Activated CD4-positive, alpha-beta T cell treated with anti-CD3 and anti-CD28 coated beads for 36 hours (primary cell): ENCODE measurements around the gene MAP10. TPM values are rescaled to one million over a fixed set of nuclear protein-coding genes. Genes with fewer than 3 reads are reported as not detected.

Source experiments
- ATAC-seq: fragments of 200-7000 bp; cut with Tn5 transposase; one replicate; pipeline ENCODE4 v1.10.0; 2021; ENCODE audit warnings: mild to moderate bottlenecking, moderate library complexity
- CTCF ChIA-PET: fragments of 350-600 bp; sonication (Branson Sonifier 250); formaldehyde crosslinking; loops from one replicate; lab custom pipeline; 2021; ENCODE audit warnings: antibody characterized with exemption; lab: Charles Lee
- POLR2A ChIA-PET: fragments of 350-600 bp; sonication (Branson Sonifier 250); formaldehyde crosslinking; loops from one replicate; lab custom pipeline; 2021; ENCODE audit warnings: antibody characterized with exemption, inconsistent platforms; lab: Charles Lee
- DNase-seq: peaks from one replicate; pipeline ENCODE4 v3.0.0-alpha.2; 2020
- H3K27ac Mint-ChIP-seq: one replicate; pipeline ENCODE4 v1.8.0; 2021; ENCODE audit warnings: mixed read lengths
- H3K27me3 Mint-ChIP-seq: one replicate; pipeline ENCODE4 v1.8.0; 2021; ENCODE audit warnings: mixed read lengths
- H3K36me3 Mint-ChIP-seq: one replicate; pipeline ENCODE4 v1.8.0; 2021; ENCODE audit warnings: low read depth, mixed read lengths
- H3K4me1 Mint-ChIP-seq: one replicate; pipeline ENCODE4 v1.8.0; 2021; ENCODE audit warnings: mixed read lengths
- H3K4me3 Mint-ChIP-seq: one replicate; pipeline ENCODE4 v1.8.0; 2021; ENCODE audit warnings: mild to moderate bottlenecking, moderate library complexity, mixed read lengths
- H3K9me3 Mint-ChIP-seq: one replicate; pipeline ENCODE4 v1.8.0; 2021; ENCODE audit warnings: low read depth, mixed read lengths
- intact Hi-C, 2 experiments: fragments of 100-400 bp; cut with DNase I in 1 of 2; cut with micrococcal nuclease in 1 of 2; formaldehyde crosslinking; loops; one replicate each; pipeline versions ENCODE4 v1.14.2 to v1.15.1; 2022 to 2024; cut with DNase I, micrococcal nuclease
- total RNA-seq, 2 experiments: library from RNA; stranded (reverse); gene quantifications; one replicate each; pipeline ENCODE4 v1.2.3, GENCODE V29; 2021

MAP10 gene
- total RNA-seq, result 1 to 10 TPM; 1.4 to 1.5 TPM

DNA sequence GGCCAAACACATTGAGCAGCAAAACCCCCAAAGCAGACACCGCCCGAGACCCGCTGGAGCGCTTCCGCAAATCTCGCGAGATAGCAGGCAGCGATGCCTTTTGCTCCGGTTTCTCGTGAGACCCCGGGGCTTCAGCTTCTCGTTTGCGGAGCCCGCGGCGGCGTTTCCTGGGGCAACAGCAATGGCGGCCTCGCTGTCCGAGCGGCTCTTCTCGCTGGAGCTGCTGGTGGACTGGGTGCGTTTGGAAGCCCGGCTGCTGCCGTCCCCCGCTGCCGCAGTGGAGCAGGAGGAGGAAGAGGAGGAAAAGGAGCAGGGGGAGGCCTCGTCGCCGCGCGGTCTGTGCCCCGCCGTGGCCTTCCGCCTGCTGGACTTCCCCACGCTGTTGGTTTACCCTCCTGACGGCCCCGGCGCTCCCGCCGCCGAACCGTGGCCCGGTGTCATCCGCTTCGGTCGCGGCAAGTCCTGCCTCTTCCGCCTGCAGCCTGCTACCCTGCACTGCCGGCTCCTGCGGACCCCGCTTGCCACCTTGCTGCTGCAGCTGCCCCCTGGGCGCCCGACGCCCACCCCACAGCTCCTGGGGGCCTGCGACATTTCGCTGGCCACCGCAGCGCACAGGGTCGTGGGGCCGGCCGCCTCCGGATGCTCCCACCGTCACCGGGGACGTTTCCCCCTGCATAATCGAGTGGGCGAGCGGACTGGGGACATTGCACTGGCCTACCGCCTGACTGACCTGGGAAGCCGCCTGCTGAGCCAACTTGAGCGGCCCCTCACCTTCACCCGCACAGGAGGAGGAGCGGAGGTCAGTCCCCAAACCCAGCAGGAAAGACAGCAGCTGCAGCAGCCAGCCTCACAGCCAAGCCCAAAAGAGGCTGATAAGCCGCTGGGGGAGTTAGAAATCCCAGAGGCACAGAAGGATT is at the start of gene MAP10:
TSS of gene MAP10 (plus strand) at position 148 of the 917 bp plus-strand sequence. CDS start at position 182, 34 bp downstream.
- CTCF ChIA-PET, result interaction anchor here (1.1 kb wide), 1 partner anchor 146 kb away, joined by 3 read pairs; no protein-coding TSS in a partner anchor
- Mint-ChIP-seq H3K9me3 (peaks cover 24% of the 10 kb centered on the region), H3K36me3 (peaks cover 14% of the 10 kb centered on the region), H3K4me1 (peaks cover 23% of the 10 kb centered on the region), H3K4me3 (peak within 1 kb of the TSS; percentile 79), H3K27me3 (peaks cover 3% of the 10 kb centered on the region), H3K27ac (peak within 1 kb of the TSS; percentile 86)
- ATAC-seq (peak; percentile 92), DNase-seq (peak; percentile 89)
- POLR2A ChIA-PET, result interaction anchor here (0.7 kb wide), 1 partner anchor 1142 kb away, joined by 3 read pairs; no protein-coding TSS in a partner anchor
- intact Hi-C loops, result loop anchor here (1.0 to 10.0 kb wide), 4 partner anchors 139 to 175 kb away; partner anchors contain the start of genes SIPA1L2 (in 2 of the 2) and NTPCR (in 1 of the 2)

GRCh38 chr1:232764458-232765251 is 40.6 kb upstream of the MAP10 start:
- peaks cover 10% of the 10 kb centered on the region for H3K9me3 Mint-ChIP-seq
- no peak overlapping the region for H3K4me3 Mint-ChIP-seq
- DNase-seq, result no peak
- H3K4me1 Mint-ChIP-seq, result peaks cover 3% of the 10 kb centered on the region
- POLR2A ChIA-PET, result no interaction called here
- no peak overlapping the region for H3K27ac Mint-ChIP-seq
- ATAC-seq, result no peak
- H3K36me3 Mint-ChIP-seq, result no peaks in the 10 kb centered on the region
- peaks cover 4% of the 10 kb centered on the region for H3K27me3 Mint-ChIP-seq
- CTCF ChIA-PET, result no interaction called here
- intact Hi-C loops, result no loop called here

GRCh38 chr1:232765542-232765941 is 39.7 kb upstream of the MAP10 start:
- H3K4me1 Mint-ChIP-seq, result peaks cover 3% of the 10 kb centered on the region

DNA sequence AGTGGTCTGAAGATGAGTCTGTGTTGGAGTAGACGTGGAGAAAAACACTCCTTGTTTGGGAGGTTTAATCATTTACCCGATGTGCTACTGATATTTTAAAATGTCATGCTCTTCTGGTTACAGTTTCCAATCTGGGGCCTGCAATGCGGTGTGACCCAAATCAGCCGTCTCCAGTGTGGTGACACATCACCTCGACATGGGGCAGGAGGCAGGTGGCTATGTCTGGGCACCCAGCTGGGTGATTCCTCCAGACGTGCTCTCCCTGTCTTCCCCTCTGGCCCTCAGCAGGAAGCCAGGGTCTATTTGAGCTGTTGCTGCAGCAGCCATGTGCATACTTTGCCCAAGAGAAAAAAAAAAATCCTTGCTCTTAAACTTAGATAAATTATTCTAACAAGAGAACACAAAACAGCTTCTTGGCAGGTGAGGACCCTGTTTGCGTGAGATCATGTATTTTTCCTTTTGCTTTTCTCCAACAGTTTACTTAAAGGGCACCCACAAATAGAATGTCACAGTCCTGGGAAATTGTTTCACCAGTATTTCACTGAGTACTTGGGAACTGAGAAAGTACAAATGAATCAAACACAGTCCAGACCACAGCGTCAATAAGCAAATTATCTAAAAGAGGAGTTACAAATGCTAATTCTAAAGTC is 38.9 kb upstream of the MAP10 start:
- Mint-ChIP-seq H3K4me3 (no peak overlapping the region), H3K27ac (no peak overlapping the region), H3K9me3 (peaks cover 10% of the 10 kb centered on the region), H3K36me3 (no peaks in the 10 kb centered on the region), H3K4me1 (peaks cover 3% of the 10 kb centered on the region), H3K27me3 (peaks cover 4% of the 10 kb centered on the region)
- ATAC-seq, result no peak
- no peak for DNase-seq
- ChIA-PET POLR2A (no interaction called here), CTCF (no interaction called here)
- intact Hi-C loops, result no loop called here

More at GRCh38 chr1:232765542-232765941, 39.7 kb upstream of the MAP10 start:
- POLR2A ChIA-PET, result no interaction called here
- ATAC-seq (no peak), DNase-seq (no peak)
- Mint-ChIP-seq H3K4me3 (no peak overlapping the region), H3K9me3 (peaks cover 10% of the 10 kb centered on the region), H3K27me3 (peaks cover 4% of the 10 kb centered on the region), H3K27ac (no peak overlapping the region), H3K36me3 (no peaks in the 10 kb centered on the region)
- CTCF ChIA-PET, result no interaction called here
- intact Hi-C loops, result no loop called here

DNA sequence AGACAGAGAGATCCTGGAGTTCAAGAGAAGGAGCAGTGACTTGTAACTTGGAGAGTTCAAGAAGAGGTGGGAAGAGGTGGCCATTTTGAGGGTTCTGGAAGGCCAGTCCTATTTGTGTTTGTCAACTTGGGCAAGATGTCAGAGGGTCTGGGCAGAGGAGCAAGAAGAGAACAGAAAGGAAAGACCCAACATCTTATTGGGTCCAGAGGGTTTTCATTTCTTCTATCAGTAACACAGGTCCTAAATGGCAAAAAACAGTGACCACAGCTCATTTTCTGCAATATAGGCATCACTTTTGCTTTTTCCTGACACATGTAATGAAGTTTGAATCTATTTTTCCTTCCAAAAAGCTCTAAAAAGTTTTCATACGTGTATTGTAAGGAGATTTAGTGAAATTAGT is 38.3 kb upstream of the MAP10 start:
- no peak for ATAC-seq
- DNase-seq, result no peak
- H3K27me3 Mint-ChIP-seq, result peaks cover 4% of the 10 kb centered on the region
- no peaks in the 10 kb centered on the region for H3K36me3 Mint-ChIP-seq
- H3K4me3 Mint-ChIP-seq, result no peak overlapping the region
- H3K27ac Mint-ChIP-seq, result no peak overlapping the region
- CTCF ChIA-PET, result no interaction called here
- H3K4me1 Mint-ChIP-seq, result peaks cover 3% of the 10 kb centered on the region
- POLR2A ChIA-PET, result no interaction called here
- H3K9me3 Mint-ChIP-seq, result peaks cover 10% of the 10 kb centered on the region
- intact Hi-C loops, result no loop called here

DNA sequence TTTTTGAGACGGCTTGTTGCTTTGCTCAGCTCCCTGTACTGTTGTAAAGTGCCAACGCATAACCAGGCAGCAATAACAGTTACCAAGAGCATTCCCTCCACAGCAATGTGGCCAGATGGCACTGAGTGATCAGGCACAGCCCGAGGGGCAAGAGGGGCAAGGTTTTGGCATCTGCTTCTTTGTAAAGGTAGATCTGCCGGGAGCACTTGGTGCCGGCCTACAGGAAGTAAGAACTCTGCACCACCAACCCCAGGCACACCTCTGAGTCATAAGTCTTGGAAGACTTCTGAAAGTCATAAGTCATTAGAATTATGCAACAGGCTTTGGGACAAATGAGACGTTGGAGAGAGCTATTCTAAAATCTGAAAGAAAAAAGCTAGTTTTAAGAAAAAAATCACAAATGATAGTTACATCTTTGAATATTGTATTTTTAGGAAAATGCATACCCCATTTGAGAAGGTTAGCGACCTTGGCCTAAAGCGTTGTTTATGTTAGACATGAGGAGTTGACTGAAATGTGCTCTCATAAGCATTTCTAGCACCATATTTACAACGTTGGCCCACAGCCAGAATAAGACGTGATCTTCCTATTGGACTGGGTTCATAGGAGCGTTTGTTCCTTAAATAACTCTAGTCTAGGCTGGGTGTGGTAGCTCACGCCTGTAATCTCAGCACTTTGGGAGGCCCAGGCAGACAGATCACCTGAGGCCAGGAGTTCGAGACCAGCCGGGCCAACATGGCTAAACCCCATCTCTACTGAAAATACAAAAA is 37.7 kb upstream of the MAP10 start:
- H3K36me3 Mint-ChIP-seq, result no peaks in the 10 kb centered on the region
- CTCF ChIA-PET, result no interaction called here
- peaks cover 10% of the 10 kb centered on the region for H3K9me3 Mint-ChIP-seq
- no peak overlapping the region for H3K27ac Mint-ChIP-seq
- H3K4me1 Mint-ChIP-seq, result peaks cover 3% of the 10 kb centered on the region
- POLR2A ChIA-PET, result no interaction called here
- peaks cover 4% of the 10 kb centered on the region for H3K27me3 Mint-ChIP-seq
- ATAC-seq, result no peak
- DNase-seq, result peak; percentile 16
- intact Hi-C loops, result no loop called here
- no peak overlapping the region for H3K4me3 Mint-ChIP-seq

DNA sequence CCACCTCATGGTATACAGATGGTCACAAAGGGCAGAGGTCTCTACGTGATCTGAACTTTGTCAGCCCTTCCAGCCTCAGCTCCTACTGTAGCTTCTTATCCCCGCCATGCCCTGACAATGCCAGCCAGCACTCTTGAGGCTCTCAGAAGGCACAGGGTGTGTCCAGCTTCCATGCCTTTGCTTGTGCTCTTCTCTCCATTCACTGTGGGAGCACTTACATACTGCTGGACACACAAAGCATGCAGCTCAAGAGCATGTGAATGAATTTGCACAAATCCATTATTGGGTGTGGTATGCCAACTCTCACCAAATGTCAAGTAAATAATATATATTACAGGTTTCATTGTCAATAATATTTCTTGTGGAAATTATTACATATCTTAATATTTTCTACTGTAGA is 36.4 kb upstream of the MAP10 start:
- H3K27ac Mint-ChIP-seq, result no peak overlapping the region
- POLR2A ChIA-PET, result no interaction called here

GRCh38 chr1:232769733-232770132 is 35.5 kb upstream of the MAP10 start:
- H3K9me3 Mint-ChIP-seq, result no peaks in the 10 kb centered on the region
- H3K27ac Mint-ChIP-seq, result no peak overlapping the region
- no peaks in the 10 kb centered on the region for H3K36me3 Mint-ChIP-seq
- H3K4me1 Mint-ChIP-seq, result peaks cover 3% of the 10 kb centered on the region
- peaks cover 2% of the 10 kb centered on the region for H3K27me3 Mint-ChIP-seq
- CTCF ChIA-PET, result no interaction called here
- intact Hi-C loops, result no loop called here
- no peak for DNase-seq
- ATAC-seq, result no peak
- POLR2A ChIA-PET, result no interaction called here
- H3K4me3 Mint-ChIP-seq, result no peak overlapping the region

More for the DNA sequence above, 36.4 kb upstream of the MAP10 start:
- Mint-ChIP-seq H3K4me1 (peaks cover 3% of the 10 kb centered on the region), H3K9me3 (no peaks in the 10 kb centered on the region), H3K36me3 (no peaks in the 10 kb centered on the region), H3K27me3 (peaks cover 2% of the 10 kb centered on the region), H3K4me3 (no peak overlapping the region)
- ATAC-seq (no peak), DNase-seq (no peak)
- intact Hi-C loops, result no loop called here
- CTCF ChIA-PET, result no interaction called here

DNA sequence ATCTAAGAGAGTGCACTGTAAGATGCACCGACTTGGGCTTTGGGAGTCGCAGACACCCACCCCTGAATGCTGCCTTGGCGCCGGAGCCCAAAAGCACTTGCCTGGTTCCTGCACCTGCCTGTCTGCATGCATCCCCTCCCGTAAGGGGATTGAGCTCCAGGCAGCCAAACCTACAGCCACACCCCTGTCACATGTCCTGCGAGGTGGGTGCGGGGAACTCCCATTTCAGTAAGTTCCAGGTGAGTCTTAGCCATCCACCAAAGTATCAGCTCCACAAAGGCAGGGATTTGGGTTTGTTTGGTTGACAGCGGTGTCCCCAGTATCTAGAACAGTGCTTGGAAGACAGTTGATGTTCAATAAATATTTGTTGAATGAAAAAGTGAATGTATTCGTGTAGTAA is 31.5 kb upstream of the MAP10 start:
- ATAC-seq, result no peak

GRCh38 chr1:232776526-232777106 is 28.6 kb upstream of the MAP10 start:
- DNase-seq, result no peak
- H3K4me1 Mint-ChIP-seq, result no peaks in the 10 kb centered on the region
- CTCF ChIA-PET, result no interaction called here
- no peaks in the 10 kb centered on the region for H3K36me3 Mint-ChIP-seq
- POLR2A ChIA-PET, result no interaction called here
- ATAC-seq, result no peak
- no peak overlapping the region for H3K27ac Mint-ChIP-seq
- H3K4me3 Mint-ChIP-seq, result no peak overlapping the region
- intact Hi-C loops, result no loop called here
- no peaks in the 10 kb centered on the region for H3K9me3 Mint-ChIP-seq
- H3K27me3 Mint-ChIP-seq, result no peaks in the 10 kb centered on the region

More for the DNA sequence above, 31.5 kb upstream of the MAP10 start:
- CTCF ChIA-PET, result no interaction called here
- Mint-ChIP-seq H3K36me3 (no peaks in the 10 kb centered on the region), H3K27me3 (no peaks in the 10 kb centered on the region), H3K9me3 (no peaks in the 10 kb centered on the region), H3K27ac (no peak overlapping the region), H3K4me1 (no peaks in the 10 kb centered on the region), H3K4me3 (no peak overlapping the region)
- intact Hi-C loops, result no loop called here
- DNase-seq, result no peak
- POLR2A ChIA-PET, result no interaction called here
